Upper lobe of right lung (tissue), 1 donor: ENCODE results near the gene KIF16B. TPM values are rescaled to one million over a fixed set of nuclear protein-coding genes. Genes with fewer than 3 reads are reported as not detected.

ENCODE experiments used
- ATAC-seq: fragments of 200-7000 bp; cut with Tn5 transposase; one replicate; pipeline ENCODE4 v1.9.1; 2020; ENCODE audit warnings: mild to moderate bottlenecking, moderate library complexity
- DNase-seq: peaks from one replicate; pipeline ENCODE4 v3.0.0-alpha.2; 2020
- H3K27ac ChIP-seq: fragments of 200-600 bp; one replicate; pipeline ENCODE4 v1.8.0; 2022
- H3K27me3 ChIP-seq: fragments of 200-600 bp; one replicate; pipeline ENCODE4 v1.8.0; 2022; ENCODE audit warnings: mild to moderate bottlenecking
- H3K36me3 ChIP-seq: fragments of 200-600 bp; one replicate; pipeline ENCODE4 v1.8.0; 2022
- H3K4me1 ChIP-seq: fragments of 200-600 bp; one replicate; pipeline ENCODE4 v1.8.0; 2022
- H3K4me3 ChIP-seq: fragments of 200-600 bp; one replicate; pipeline ENCODE4 v1.8.0; 2022; ENCODE audit warnings: mild to moderate bottlenecking
- H3K9me3 ChIP-seq: fragments of 200-600 bp; one replicate; pipeline ENCODE4 v1.8.0; 2022
- CTCF ChIP-seq: fragments of 200-600 bp; IDR thresholded peaks from one replicate; pipeline ENCODE4 v1.8.0; 2022; ENCODE audit warnings: antibody characterized with exemption
- intact Hi-C: fragments of 100-400 bp; cut with DNase I; formaldehyde crosslinking; loops from one replicate; pipeline ENCODE4 v1.11.0; 2022
- total RNA-seq: library from RNA; stranded (reverse); fragmentation: NEBNext Ultra II Directional; extraction: Animal tissue kit (Norgen Biotek cat#: 25700); gene quantifications from one replicate; pipeline ENCODE4 v1.2.1, GENCODE V29; 2021
- donor health status: DM: no; HTN: yes; CAD: no; lungs with severe emphysema.

KIF16B gene
- total RNA-seq, 1 donor from 2014 or later = 21.6 TPM

- no peak for TF ChIP-seq CTCF
- DNase-seq (no peak), ATAC-seq (no peak)
- H3K9me3 ChIP-seq = no peaks in the 10 kb centered on the region
- H3K27me3 ChIP-seq = no peaks in the 10 kb centered on the region
- intact Hi-C loops = no loop called here
- H3K4me3 ChIP-seq = no peak overlapping the region
- no peaks in the 10 kb centered on the region for H3K36me3 ChIP-seq
- H3K4me1 ChIP-seq = no peaks in the 10 kb centered on the region
- no peak overlapping the region for H3K27ac ChIP-seq
Observed at GRCh38 chr20:16224836-16225235, 348.4 kb downstream of the KIF16B start.

DNA sequence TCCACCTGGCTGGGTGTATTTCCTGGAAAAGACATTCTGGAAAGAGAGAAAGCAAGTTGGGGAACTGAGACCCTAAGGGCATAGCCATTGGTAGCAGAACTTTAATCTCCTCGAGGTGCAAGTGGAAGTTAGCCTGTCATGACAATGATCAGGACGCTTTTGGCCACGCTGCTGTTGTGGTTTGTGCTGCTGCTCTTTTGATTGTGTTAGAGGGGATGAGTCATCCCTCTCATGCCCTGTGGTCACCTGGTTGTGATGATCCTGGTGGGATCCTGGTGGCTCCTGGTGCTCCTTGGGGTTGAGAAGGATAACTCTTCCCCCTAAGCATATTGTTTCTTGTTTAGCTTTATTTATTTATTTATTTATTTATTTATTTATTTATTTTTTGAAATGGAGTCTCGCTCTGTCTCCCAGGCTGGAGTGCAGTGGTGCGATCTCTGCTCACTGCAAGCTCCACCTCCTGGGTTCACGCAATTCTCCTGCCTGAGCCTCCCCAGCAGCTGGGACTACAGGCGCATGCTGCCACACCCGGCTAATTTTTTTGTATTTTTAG lies 350.3 kb downstream of the KIF16B start:
- TF ChIP-seq CTCF = no peak

More for the DNA sequence above, 350.3 kb downstream of the KIF16B start:
- H3K4me3 ChIP-seq = no peak overlapping the region
- ATAC-seq = no peak
- no peaks in the 10 kb centered on the region for H3K27me3 ChIP-seq
- no peak for DNase-seq
- H3K36me3 ChIP-seq = no peaks in the 10 kb centered on the region
- H3K4me1 ChIP-seq = no peaks in the 10 kb centered on the region
- no peak overlapping the region for H3K27ac ChIP-seq
- intact Hi-C loops = no loop called here
- no peaks in the 10 kb centered on the region for H3K9me3 ChIP-seq

Other genes with a start within 250 kb of the KIF16B start
- 39.5 TPM for gene SNRPB2, start 156.6 kb upstream of the KIF16B start, total RNA-seq
- not detected for gene OTOR, start 174.9 kb upstream of the KIF16B start, total RNA-seq